ENCODE measurements around the gene ZNF439. TPM values are rescaled to one million over a fixed set of nuclear protein-coding genes. Genes with fewer than 3 reads are reported as not detected.
"Not testable (repeated sequence)": the region's sequence is repeated elsewhere in the genome, so short reads cannot be mapped to it uniquely, and the experiment has no call there.

ZNF439 gene
- total and polyA plus RNA-seq, 2 donors (not counting 1 experiment from before 2014, with no cell fraction given) = 19.7 to 48.6 TPM

- no peaks in the 10 kb centered on the region for H3K79me2 ChIP-seq (ENCODE audit: control insufficient read depth, insufficient read depth, low read length)
- ATAC-seq (ENCODE audit: low read depth) (no peak), DNase-seq (no peak)
- no peak overlapping the region for H3K9ac ChIP-seq (ENCODE audit: low read length)
- H3K9me3 ChIP-seq (ENCODE audit: control extremely low read depth in 1 of 3, control insufficient read depth in 2 of 3, insufficient read depth in 1 of 3, low read length in 2 of 3) = peaks cover 5 to 36% (median 24%) of the 10 kb centered on the region in 3 donors
- no CpG with 5 or more reads among the region's 3 CpGs for WGBS (ENCODE audit: insufficient coverage)
- H3K4me1 ChIP-seq (ENCODE audit: control insufficient read depth in 2 of 2, insufficient read depth in 2 of 2, low read length in 2 of 2) = no peaks in the 10 kb centered on the region
- peaks cover 13% of the 10 kb centered on the region for H3K9me3 Mint-ChIP-seq (ENCODE audit: insufficient read depth)
- no peak for TF ChIP-seq EZH2 (IDR thresholded peaks at IDR 0.05; ENCODE audit: borderline replicate concordance, insufficient read depth, low read depth, low read length, poor library complexity, severe bottlenecking)
- no peak for TF ChIP-seq CTCF (IDR thresholded peaks at IDR 0.05)
- no peak overlapping the region for H3K27ac ChIP-seq (ENCODE audit: low read length in 2 of 2)
- no peaks in the 10 kb centered on the region for H3K4me1 Mint-ChIP-seq
- no peak overlapping the region for H3K4me3 ChIP-seq (ENCODE audit: control extremely low read depth in 1 of 5, extremely low read depth in 1 of 5, insufficient read depth in 1 of 5, low read depth in 2 of 5, low read length in 4 of 5)
- no peaks in the 10 kb centered on the region for H3K27me3 ChIP-seq (replicated peaks in 1 of 4; ENCODE audit: control extremely low read depth in 1 of 4, control insufficient read depth in 3 of 4, insufficient read depth in 4 of 4, low read length in 3 of 4)
- ChIA-PET CTCF (no interaction called here), POLR2A (no interaction called here)
- intact Hi-C loops (cut with micrococcal nuclease) = no loop called here
- H3K36me3 ChIP-seq (replicated peaks in 1 of 2; ENCODE audit: control extremely low read depth in 1 of 2, control insufficient read depth in 1 of 2, extremely low read depth in 1 of 2, insufficient read depth in 2 of 2, low read length in 1 of 2) = peaks cover 0 to 14% of the 10 kb centered on the region in 2 experiments
- no peaks in the 10 kb centered on the region for H4K20me1 ChIP-seq (ENCODE audit: control insufficient read depth, insufficient read depth, low read length, poor library complexity, severe bottlenecking)
- no peaks in the 10 kb centered on the region for H3K27me3 Mint-ChIP-seq
- H2AFZ ChIP-seq (ENCODE audit: insufficient read depth, low read depth, low read length, poor library complexity, severe bottlenecking) = no peak overlapping the region
- no peak overlapping the region for H3K4me2 ChIP-seq (replicated peaks; ENCODE audit: low read depth, low read length, poor library complexity, severe bottlenecking)
- H3K27ac Mint-ChIP-seq = no peak overlapping the region
- H3K4me3 Mint-ChIP-seq = no peak overlapping the region
These were observed 53.7 kb downstream of the ZNF439 start for GRCh38 chr19:11902228-11902627.

- H3K9me3 ChIP-seq (ENCODE audit: control extremely low read depth in 1 of 3, control insufficient read depth in 2 of 3, insufficient read depth in 1 of 3, low read length in 2 of 3) = peaks cover 5 to 30% (median 26%) of the 10 kb centered on the region in 3 donors
- POLR2A ChIA-PET = no interaction called here
- no peaks in the 10 kb centered on the region for H3K4me1 Mint-ChIP-seq
- H3K36me3 ChIP-seq (replicated peaks in 1 of 2; ENCODE audit: control extremely low read depth in 1 of 2, control insufficient read depth in 1 of 2, extremely low read depth in 1 of 2, insufficient read depth in 2 of 2, low read length in 1 of 2) = peaks cover 0 to 14% of the 10 kb centered on the region in 2 experiments
- ATAC-seq (ENCODE audit: low read depth) (no peak), DNase-seq (no peak)
- CTCF ChIA-PET = interaction anchor here (1.3 kb wide), 1 partner anchor 94 kb away, joined by 3 read pairs; no protein-coding TSS in a partner anchor
- WGBS (ENCODE audit: insufficient coverage) = 93% methylated on average over 3 of the region's 3 CpGs
- TF ChIP-seq EZH2 (IDR thresholded peaks at IDR 0.05; ENCODE audit: borderline replicate concordance, insufficient read depth, low read depth, low read length, poor library complexity, severe bottlenecking) (no peak), CTCF (IDR thresholded peaks at IDR 0.05) (no peak)
- no peaks in the 10 kb centered on the region for H3K27me3 ChIP-seq (replicated peaks in 1 of 4; ENCODE audit: control extremely low read depth in 1 of 4, control insufficient read depth in 3 of 4, insufficient read depth in 4 of 4, low read length in 3 of 4)
- intact Hi-C loops (cut with micrococcal nuclease) = no loop called here
- H3K4me1 ChIP-seq (ENCODE audit: control insufficient read depth in 2 of 2, insufficient read depth in 2 of 2, low read length in 2 of 2) = no peaks in the 10 kb centered on the region
- no peaks in the 10 kb centered on the region for H3K27me3 Mint-ChIP-seq
- no peak overlapping the region for H3K9ac ChIP-seq (ENCODE audit: low read length)
- H3K79me2 ChIP-seq (ENCODE audit: control insufficient read depth, insufficient read depth, low read length) = no peaks in the 10 kb centered on the region
- H4K20me1 ChIP-seq (ENCODE audit: control insufficient read depth, insufficient read depth, low read length, poor library complexity, severe bottlenecking) = no peaks in the 10 kb centered on the region
- peaks cover 13% of the 10 kb centered on the region for H3K9me3 Mint-ChIP-seq (ENCODE audit: insufficient read depth)
- H3K4me2 ChIP-seq (replicated peaks; ENCODE audit: low read depth, low read length, poor library complexity, severe bottlenecking) = no peak overlapping the region
- H3K4me3 ChIP-seq (ENCODE audit: control extremely low read depth in 1 of 5, extremely low read depth in 1 of 5, insufficient read depth in 1 of 5, low read depth in 2 of 5, low read length in 4 of 5) = peak overlapping the region in 1 of 5 experiments; percentile 1
- H2AFZ ChIP-seq (ENCODE audit: insufficient read depth, low read depth, low read length, poor library complexity, severe bottlenecking) = no peak overlapping the region
- H3K27ac Mint-ChIP-seq = no peak overlapping the region
- no peak overlapping the region for H3K27ac ChIP-seq (ENCODE audit: low read length in 2 of 2)
- H3K4me3 Mint-ChIP-seq = no peak overlapping the region
These were observed 57.4 kb downstream of the ZNF439 start for GRCh38 chr19:11905928-11906327.

DNA sequence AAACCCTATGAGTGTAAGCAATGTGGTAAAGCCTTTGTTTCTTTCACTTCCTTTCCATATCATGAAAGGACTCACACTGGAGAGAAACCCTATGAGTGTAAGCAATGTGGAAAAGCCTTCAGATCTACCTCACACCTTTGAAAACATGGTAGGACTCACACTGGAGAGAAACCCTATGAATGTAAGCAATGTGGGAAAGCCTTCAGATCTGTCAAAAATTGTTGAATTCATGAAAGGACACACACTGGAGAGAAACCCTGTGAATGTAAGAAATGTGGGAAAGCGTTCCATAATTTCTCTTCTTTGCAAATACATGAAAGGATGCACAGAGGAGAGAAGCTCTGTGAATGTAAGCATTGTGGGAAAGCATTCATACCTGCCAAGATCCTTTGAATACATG is 63.4 kb downstream of the ZNF439 start:
- H3K4me2 ChIP-seq (replicated peaks; ENCODE audit: low read depth, low read length, poor library complexity, severe bottlenecking); H3K79me2 ChIP-seq (ENCODE audit: control insufficient read depth, insufficient read depth, low read length); H3K4me1 Mint-ChIP-seq; POLR2A ChIA-PET; H4K20me1 ChIP-seq (ENCODE audit: control insufficient read depth, insufficient read depth, low read length, poor library complexity, severe bottlenecking); intact Hi-C loops (cut with micrococcal nuclease); H3K27me3 Mint-ChIP-seq; H3K27ac ChIP-seq (ENCODE audit: low read length in 2 of 2); H3K4me3 ChIP-seq (ENCODE audit: control extremely low read depth in 1 of 5, extremely low read depth in 1 of 5, insufficient read depth in 1 of 5, low read depth in 2 of 5, low read length in 4 of 5); H3K9ac ChIP-seq (ENCODE audit: low read length); H2AFZ ChIP-seq (ENCODE audit: insufficient read depth, low read depth, low read length, poor library complexity, severe bottlenecking); CTCF ChIA-PET; H3K4me3 Mint-ChIP-seq; H3K36me3 ChIP-seq (replicated peaks in 1 of 2; ENCODE audit: control extremely low read depth in 1 of 2, control insufficient read depth in 1 of 2, extremely low read depth in 1 of 2, insufficient read depth in 2 of 2, low read length in 1 of 2); H3K27me3 ChIP-seq (replicated peaks in 1 of 4; ENCODE audit: control extremely low read depth in 1 of 4, control insufficient read depth in 3 of 4, insufficient read depth in 4 of 4, low read length in 3 of 4); H3K27ac Mint-ChIP-seq; DNase-seq; ATAC-seq (ENCODE audit: low read depth); H3K9me3 Mint-ChIP-seq (ENCODE audit: insufficient read depth); H3K4me1 ChIP-seq (ENCODE audit: control insufficient read depth in 2 of 2, insufficient read depth in 2 of 2, low read length in 2 of 2): not testable (repeated sequence)
- H3K9me3 ChIP-seq (ENCODE audit: control extremely low read depth in 1 of 3, control insufficient read depth in 2 of 3, insufficient read depth in 1 of 3, low read length in 2 of 3) = peaks cover under 1 to 20% (median 14%) of the 10 kb centered on the region in 3 donors
- WGBS (ENCODE audit: insufficient coverage) = no CpG with 5 or more reads among the region's 1 CpG
